HG03175 (cell line): ENCODE measurements around the gene NUP62.
"Not testable (repeated sequence)": the region's sequence is repeated elsewhere in the genome, so short reads cannot be mapped to it uniquely, and the experiment has no call there.

Source experiments
- ATAC-seq: cut with Tn5 transposase; IDR thresholded peaks from one replicate; pipeline ENCODE4 v1.9.1; 2021; ENCODE audit warnings: mild to moderate bottlenecking, moderate library complexity; ENCODE audit not compliant: unreplicated experiment

NUP62 gene

DNA sequence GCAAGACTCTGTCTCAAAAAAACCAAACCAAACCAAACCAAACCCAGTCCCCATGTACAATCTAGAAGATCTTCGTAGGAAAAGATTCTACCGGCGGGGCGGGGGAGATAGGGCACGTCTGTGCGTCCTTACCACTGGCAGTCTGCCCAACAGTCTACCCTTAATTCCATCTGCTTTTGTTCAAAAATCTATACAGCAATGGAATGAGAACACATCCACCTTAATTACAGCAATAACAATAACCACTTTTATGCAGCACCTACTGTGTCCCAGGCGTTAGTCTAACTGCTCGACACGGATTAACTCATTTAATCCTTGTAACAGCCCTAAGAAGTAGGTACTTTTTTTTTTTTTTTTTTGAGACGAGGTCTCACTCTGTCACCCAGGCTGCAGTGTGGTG is 2.8 kb downstream of the NUP62 start:
- no peak for ATAC-seq

DNA sequence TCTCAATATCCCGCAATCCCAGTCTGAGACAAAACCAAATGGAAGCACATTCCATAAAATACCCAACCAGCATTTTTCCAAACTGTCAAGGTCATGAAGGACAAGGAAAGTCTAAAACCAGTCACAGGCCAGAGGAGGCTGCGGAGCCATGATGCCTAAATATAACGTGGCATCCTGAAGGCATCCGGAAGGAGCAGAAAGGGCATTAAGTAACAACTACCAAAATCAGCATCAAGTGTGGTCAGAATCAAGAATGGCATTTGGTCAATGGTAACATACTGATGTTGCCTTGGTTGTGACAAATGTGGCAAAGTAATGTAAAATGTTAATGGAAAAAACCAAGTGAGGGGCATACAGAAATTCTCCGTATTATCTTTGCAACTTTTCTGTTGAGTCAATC is 3.8 kb downstream of the NUP62 start:
- ATAC-seq = no peak

DNA sequence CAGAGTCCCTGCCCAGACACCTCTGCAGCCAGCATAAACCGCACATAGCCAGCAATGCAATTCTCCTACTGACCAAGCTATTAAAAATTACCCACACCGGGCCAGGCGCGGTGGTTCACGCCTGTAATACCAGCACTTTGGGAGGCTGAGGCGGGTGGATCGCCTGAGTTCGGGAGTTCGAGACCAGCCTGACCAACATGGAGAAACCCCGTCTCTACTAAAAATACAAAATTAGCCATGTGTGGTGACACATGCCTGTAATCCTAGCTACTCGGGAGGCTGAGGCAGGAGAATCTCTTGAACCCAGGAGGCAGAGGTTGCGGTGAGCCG is 4.5 kb downstream of the NUP62 start:
- not testable (repeated sequence) for ATAC-seq

DNA sequence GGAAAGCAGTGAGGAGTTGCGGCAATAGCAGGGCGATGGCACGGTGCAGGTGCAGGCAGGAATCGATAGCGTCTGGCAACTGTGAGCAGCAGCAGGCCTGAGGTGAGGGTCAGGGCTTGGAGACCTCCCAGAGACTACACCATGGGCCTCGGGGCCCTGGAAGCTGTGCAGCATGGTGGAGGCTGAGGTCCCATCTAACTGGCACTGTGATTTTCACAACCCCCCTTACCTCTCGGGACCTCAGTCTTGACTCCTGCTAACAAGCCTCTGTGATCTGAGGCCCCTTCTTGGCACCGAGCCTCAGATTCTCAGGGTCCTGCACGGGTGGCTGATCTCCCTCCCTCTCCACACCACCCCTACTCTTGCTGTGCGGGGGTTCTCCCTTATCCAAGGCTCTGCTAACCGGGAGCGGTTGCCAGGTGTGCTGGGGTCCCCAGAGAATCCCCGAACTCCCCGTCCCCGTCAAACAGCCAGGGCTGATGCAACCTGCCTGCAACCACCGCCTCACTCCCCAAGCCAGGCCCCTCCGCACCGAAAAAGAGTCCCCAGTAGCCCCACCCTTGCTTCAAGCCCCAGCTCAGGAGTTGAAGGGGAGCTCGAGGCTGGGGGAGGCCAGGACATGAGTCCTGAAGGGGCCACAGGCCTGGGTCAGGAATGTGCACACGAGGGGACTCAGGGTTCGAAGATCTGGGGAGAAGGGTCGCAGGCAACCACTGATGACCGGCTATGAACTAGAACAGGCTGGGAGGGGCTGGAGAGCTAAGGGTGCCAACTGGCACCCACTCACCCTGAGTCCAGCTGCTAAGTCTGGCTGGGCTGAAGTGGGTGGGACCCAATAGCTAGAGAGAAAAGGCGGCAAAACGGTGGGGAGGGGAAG is 5.1 kb downstream of the NUP62 start:
- no peak for ATAC-seq

DNA sequence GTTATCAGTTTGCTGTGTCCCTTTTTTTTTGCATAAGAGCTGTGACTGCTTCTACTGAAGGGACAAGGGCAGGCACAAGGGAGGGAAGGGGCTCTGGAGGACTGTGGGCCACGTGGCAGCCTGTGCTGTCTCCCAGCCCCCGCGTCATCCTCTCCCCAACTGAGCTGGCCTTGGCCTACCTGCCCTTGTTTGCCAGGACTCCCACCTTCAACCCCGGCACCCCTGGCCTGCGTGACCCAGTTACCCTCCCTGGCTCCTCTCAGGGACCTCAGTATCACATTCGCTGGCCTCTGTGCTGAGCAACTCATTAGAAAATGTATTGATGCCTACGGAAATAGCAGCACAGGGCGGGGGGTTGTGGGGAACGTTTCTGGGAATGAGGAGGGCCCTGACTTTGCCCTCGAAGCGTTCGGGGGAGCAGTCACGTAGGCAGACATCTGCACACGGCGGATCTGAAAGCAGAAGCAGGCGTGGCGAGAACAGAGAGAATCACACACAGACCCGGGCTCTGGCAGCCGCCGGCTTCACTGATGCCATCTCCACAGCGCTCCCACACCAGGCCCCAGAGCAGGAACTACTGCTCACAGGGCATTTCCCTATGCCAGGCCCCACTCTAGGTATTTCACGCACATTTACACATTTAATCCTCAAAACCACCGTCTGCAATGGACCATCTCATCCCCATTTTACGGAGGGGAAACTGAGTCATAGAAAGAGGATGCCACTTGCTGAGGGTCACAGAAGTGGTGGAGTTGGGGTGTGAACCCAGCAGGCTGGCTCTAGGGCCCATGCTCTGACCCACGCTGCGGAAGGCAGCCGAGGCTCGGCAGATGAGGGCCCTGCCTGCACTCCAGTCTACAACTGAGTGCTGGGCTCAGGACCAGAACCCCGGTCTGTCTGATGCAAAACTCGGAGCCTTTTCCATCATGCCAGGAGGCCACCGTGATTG is 6.0 kb downstream of the NUP62 start:
- ATAC-seq = no peak

DNA sequence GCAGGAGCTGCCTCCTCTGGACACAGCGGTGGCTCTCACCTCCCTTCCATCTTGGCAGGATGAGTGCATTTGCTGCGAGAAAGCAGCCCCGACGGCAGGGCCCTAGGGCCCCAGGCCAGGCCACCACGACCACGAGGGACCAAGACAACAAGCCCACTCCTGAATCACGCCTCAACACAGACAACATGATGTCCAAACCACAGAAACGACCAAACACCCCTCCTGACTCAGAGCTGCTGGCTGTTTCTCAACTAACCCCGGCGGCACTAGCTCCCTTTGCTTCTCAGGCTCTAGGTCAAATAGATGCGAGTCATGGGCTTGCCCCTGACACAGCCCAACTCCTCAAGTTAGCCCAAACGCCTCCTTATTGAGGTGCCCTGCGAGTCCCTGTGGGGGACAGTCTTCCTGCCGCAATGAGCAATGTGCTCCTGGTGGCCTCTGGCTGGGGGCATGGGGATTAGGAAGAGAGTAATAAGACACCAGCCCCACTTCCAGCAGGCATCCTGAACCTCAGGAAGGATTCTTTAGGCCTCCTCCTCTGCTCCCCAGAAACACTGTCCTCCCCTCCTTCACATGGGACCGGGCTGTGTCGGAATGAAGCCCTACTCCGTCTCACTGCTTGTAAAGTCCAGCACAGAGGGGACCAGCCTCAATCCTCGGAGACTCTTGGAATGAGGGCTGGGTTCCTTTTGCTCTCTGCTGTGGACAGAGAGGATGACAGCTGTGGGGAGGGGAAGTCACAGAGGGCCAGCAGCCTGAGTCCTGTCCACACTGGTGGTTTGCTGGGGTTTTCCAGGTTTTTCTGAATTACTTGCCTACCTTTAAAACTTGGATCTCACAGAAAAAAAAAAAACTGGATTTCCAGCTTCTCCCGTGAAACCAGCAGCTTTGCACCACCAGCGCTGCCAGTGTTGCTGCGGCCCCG is 7.2 kb downstream of the NUP62 start:
- no peak for ATAC-seq

DNA sequence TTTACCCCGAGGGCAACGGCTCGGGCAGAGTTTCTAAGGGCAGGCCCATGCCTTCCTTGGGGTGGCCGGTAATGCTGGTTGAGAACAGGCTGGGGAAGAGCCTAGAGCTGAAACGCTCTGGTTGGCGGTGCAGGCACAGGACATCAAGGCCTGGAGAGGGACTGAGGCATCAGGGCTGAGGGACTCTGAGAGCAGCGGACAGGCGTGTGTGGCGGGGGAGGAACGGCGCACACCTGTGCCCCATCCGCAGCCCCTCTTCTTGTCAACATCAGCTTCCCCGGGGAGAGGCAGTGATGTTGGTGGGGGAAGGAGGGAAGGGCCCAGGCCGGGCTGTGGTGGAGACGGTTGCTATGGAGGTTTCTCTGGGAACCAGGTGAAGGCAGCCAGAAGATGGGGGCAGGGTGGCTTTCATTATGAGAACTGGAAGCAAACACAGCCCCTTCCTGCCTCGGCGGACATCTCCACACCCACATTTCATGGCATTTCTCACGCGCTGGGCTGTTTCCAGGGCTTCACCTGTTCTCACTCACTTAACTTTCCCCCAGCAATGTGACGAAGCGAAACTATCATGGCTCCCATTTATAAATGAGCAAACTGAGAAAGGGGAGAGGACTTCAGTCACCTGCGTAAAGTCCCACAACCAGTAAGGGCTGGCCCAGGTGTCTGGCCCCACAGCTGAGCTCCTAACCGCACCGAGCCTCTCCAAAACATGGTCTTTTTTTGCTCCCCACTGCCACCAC is 8.5 kb downstream of the NUP62 start:
- no peak for ATAC-seq

DNA sequence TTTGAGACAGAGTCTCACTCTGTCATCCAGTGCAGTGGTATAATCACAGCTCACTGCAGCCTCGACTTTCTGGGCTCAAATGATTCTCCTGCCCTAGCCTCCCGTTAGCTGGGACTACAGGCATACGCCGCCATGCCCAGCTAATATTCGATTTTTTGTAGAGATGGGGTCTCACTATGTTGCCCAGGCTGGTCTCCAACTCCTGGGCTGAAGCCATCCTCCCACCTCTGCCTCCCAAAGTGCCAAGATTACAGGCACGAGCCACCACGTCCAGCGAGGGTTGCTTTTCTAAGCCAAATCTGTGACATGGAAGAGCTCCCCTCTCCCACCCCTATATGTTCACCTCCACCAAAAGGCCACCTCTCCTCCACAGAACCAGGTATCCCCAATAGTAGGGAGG is 11.2 kb downstream of the NUP62 start:
- ATAC-seq = no peak

DNA sequence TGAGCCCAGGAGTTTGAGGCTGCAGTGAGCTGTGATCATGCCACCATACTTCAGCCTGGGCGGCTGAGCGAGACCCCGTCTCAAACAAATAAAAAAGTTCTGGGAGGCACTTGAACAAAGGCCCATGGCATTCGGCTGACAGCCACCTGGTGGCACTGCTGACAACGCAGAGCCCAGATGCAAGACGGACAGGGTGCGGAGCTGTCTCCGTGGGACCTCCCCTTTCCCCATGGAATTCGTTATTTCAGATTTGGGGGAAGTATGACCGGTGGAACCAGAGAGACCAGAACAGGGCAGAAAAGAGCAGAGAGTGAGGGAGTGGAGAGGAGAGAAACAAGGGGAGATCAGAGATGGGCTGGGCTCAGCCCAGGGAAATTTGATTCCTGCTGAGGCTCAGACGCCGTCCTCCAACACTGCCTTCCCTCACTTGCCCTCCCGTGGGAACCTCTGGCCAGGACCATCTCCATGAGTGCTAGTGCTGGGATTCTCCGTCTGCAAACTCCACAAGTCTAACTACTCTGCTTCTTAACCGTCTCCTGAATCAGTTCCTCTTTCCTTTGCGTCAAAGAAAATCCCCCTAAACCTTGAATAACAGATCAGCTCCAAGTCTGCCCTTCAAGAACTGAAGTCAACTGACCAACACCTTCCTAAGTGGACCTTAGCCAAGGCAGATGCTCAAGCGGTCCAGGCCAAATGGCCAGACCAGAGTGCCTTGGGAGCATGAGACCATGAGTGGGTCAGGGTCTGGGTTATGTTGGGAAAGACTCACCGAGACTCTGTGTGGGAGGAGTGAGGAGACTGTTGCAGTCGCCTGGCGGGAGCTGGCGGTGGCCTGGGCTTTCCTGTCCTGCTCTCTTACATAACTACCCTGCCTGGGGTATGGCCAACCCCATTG is 12.2 kb downstream of the NUP62 start:
- no peak for ATAC-seq

DNA sequence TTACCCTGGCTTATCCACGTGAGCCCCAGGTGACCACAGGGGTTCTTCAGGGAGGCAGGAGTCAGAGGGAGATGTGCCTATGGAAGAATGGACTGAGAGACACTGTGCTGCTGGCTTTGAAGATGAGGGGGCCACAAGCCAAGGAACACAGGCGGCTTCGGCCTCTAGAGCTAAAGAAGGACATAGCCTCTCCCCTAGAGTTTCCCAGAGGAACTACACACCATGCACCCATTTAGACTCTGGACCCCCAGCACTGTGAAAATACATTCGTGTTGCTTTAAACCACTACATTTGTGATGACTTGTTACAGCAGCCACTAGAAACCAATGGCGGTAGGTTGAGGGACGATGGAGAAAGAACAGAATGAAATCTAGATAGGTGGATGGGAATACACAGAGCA is 14.0 kb downstream of the NUP62 start:
- no peak for ATAC-seq

DNA sequence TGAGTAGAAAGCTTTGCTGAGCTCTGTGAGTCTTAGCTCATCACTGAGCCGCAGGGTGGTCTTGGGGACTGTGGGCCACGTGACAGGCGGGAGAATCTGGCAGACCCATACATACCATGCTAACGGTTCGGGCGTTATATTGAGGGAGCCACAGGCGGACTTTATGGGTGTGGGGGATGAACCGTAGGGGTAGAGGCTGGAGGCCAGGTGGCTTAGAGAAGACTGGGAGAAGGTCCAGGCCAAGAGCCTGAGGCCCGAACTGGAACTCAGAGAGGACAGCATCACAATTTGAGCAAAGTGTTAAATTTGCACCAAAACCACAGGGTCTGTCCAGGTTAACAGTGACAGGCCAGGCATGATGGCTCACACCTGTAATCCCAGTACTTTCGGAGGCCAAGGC is 15.6 kb downstream of the NUP62 start:
- ATAC-seq = no peak

DNA sequence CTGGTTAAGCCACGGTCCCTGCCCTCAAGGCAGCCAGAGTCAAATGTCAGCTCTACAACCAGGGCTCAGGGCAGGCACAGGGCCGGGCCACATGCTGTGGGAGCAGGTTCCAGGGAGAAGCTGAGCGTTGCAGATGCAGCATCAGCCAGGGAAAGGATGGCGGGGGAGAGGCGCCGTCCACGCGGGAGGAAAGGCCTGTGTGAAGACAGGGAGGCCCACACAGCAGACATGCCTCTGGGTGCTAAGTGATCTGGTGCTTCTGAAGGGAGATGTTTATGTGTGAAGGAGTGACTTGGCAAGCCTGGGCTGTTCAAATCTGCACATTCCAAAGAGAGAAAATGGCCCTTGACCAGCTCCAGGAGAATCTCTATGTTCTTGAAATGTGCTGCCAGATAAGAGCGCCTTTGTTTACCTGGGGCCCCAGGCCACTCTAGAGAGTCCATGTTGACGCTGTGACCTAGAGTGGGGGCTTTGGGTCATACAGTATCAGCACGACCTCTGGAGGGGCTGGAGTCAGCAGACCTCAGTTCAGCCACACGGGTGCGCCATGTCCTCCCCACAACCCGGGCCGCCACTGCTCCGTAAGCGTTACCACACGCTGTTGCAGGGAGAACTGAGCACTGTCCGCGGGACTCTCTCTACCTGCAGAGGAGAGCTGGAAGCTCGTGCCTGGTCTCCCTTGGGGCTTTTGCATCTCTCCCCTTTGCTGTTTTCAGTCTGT is 16.2 kb downstream of the NUP62 start:
- no peak for ATAC-seq

DNA sequence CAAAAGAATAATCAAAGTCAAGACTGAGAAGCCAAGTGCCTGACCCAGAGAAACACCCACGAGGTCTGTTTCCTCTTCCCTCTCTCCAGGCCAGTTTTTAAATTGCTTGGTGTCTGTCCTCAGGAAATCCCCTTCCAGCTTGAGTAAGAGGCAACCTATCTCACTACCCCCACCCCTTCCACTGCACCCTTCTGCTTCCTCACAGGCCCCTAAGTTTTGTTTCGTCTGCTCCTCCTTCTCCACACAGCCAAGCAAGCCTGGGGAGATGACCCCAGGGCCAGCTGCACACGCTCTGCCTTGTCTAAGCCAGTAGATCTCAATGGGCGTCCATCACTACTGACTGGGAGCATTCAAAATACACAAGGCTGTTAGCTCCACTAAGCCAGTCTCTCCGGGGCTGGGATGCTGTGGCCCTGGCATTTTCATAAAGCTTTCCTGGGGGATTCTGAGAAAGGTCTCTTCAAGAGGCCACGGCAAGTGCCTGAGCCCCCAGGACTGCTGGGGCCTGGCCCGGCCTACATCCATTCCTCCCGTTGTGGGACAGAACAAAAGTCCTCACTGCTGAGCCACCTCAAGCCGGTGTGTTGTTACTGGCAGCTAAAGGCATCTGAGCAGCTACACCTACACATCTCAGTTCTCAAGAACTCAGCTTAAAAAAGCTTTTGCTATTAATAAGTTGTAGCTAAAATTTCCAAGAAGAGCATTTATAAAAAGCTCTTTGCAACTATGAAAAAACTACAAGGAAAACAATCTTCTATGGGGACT is 17.7 kb downstream of the NUP62 start:
- no peak for ATAC-seq

DNA sequence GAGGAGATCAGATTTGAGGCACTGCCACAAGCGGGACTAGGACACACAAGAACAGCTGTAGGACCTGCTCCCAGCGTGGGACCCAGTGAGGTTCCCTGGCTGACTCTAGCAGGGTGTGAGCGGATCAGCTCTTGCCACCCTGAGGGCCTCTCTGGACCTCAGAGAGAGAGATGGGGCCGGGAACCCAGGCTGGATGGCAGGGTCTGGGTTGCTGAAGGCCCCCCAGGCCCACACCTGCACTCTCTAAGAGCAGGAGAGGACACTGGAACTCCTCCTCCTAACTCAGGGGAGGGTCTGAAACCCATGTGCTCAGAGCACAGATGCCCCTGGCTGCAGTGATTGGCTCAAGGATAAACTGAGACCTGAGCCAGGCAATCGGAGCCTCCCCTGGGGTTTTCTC is 19.1 kb downstream of the NUP62 start:
- ATAC-seq = no peak

DNA sequence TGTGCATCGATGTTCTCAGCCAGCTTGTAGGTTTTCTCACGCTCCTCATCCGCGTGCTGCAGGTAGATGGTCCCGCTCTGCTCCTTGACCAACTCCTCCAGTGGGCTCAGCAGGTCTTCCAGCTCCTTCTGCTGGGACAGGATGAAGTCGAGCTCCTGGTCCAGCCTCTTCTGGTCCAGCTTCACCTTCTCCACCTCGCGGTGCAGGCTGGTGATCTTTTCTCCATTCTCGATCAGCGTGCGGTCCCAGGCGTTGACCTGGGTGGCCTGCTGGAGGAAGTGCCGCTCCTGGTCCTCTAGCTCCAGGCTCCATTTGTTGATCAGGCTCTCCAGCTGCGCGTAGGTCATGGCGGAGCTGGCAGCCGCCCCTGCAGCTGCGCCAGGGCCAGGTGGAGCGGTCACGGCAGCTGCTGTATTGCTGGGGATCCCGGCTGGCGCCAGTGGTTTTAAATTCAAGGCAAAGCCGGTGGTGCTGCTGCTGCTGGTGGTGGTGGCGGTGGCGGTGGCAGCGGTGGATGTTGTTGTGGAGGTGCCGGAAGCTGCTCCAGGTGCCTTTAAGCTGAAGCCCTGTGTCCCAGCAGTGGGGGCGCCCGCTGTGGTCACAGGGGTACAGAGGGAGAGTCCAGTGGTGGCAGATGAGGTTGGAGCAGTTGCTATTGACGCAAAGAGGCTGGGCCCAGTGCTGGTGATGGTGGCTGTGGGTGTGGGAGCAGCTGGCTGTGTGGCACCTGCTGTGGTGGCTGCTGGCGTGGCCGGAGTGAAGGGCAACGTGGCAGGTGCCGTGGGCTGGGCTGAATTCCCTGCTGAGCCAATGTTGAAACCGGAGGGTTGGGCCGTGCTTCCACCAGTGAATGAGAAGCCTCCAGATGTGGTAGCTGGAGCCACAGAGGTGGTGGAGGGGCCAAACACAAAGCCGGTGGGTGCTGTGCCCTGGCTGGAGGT is 20.6 kb downstream of the NUP62 start:
- ATAC-seq = no peak

DNA sequence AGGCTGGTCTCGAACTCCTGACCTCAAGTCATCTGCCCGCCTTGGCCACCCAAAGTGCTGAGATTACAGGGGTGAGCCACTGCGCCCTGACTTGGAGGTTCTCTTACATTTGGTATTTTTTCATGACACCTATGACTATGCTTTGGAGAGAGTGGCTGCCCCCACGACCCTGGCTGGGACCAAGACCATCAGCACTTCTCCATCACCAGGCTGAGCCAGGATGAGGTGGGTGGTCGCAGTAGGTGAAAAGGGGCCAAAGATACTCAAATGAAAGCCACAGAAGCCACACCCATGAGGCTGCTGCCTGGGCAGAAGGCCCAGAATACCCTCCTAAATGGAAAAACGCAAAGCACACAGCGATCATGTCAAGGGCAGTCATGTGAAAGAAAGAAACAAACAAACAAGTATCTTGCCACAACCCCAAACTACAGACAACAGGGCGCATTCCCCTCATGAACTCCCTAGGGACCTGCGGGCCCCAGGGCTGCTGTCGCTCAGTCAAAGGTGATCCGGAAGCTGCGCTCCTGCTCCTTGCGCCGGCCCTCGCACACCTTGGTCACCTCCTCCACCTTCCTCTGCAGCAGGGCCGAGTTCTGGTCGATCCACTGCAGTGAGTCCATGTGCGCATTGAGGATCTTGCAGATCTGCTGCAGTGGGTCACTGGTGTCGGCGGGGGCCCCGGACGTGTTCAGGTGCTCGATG is 21.4 kb downstream of the NUP62 start:
- no peak for ATAC-seq
